ENCODE data around the gene RUNDC1.

DNA sequence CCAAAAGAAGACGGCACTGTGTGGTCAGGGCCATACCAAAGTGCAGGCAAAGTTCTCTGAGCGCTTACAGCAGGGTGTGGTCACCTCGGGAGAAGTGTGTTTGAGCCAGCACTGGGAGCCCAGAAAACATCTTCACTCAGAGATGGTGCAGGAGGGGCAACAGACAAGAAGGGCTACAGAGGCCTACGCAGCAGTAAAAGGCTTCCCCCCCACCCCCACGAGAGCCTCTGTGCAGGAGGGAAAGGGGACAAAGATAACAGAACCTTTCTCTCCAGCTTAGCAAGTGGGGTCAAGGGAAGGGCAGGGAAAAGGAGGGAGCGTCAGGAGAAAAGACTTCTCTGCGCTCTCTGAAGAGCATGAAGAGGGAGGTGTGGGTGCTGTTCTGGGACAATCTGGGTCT is 39.1 kb downstream of the RUNDC1 start:
- TF ChIP-seq SIN3A (IDR thresholded peaks at IDR 0.05; ENCODE audit: borderline replicate concordance, insufficient read depth, low read length): no peak
- no peak for TF ChIP-seq REST (IDR thresholded peaks at IDR 0.05; ENCODE audit: insufficient read depth in 1 of 2, low read depth in 2 of 2, low read length in 2 of 2)
- TF ChIP-seq POLR2AphosphoS5 (IDR thresholded peaks at IDR 0.05; ENCODE audit: low read depth, low read length): no peak
- TF ChIP-seq TAF1 (IDR thresholded peaks at IDR 0.05; ENCODE audit: borderline replicate concordance, insufficient read depth, low read length): no peak

All from PFSK-1 (cell line).